ENCODE measurements around the gene PCDHGA12.
A peak's percentile ranks its signal among the peaks of the same experiment; 100 is the strongest.

PCDHGA12 gene

GRCh38 chr5:141475625-141476131, 45.4 kb downstream of the PCDHGA12 start, which contains the start of gene PCDHGC3:
Gene PCDHGC3 (plus strand): TSS chr5:141475966. CDS start chr5:141476117, 151 bp downstream.
- H3K9me3 Mint-ChIP-seq, result no peaks in the 10 kb centered on the region
- no peaks in the 10 kb centered on the region for H3K36me3 Mint-ChIP-seq
- H3K4me3 Mint-ChIP-seq, result peak within 1 kb of the TSS; percentile 94
- H3K4me1 Mint-ChIP-seq, result peaks cover 33% of the 10 kb centered on the region
- H3K27me3 Mint-ChIP-seq, result peaks cover 45% of the 10 kb centered on the region
- peak; percentile 93 for ATAC-seq
- H3K27ac Mint-ChIP-seq, result peak within 1 kb of the TSS; percentile 76

- Mint-ChIP-seq H3K36me3 (no peaks in the 10 kb centered on the region), H3K4me1 (peaks cover 33% of the 10 kb centered on the region), H3K27ac (peak overlapping the region; percentile 76), H3K27me3 (peaks cover 51% of the 10 kb centered on the region), H3K9me3 (no peaks in the 10 kb centered on the region), H3K4me3 (peak overlapping the region; percentile 94)
- peak; percentile 35 for ATAC-seq
Observed at GRCh38 chr5:141476132-141476911, 46.0 kb downstream of the PCDHGA12 start.

GRCh38 chr5:141477044-141477575, 46.8 kb downstream of the PCDHGA12 start:
- no peak for ATAC-seq
- Mint-ChIP-seq H3K4me3 (peak overlapping the region; percentile 94), H3K27me3 (peaks cover 54% of the 10 kb centered on the region), H3K4me1 (peaks cover 33% of the 10 kb centered on the region), H3K36me3 (no peaks in the 10 kb centered on the region), H3K27ac (no peak overlapping the region), H3K9me3 (no peaks in the 10 kb centered on the region)

GRCh38 chr5:141477815-141478214, 47.5 kb downstream of the PCDHGA12 start:
- no peak for ATAC-seq
- Mint-ChIP-seq H3K4me1 (peaks cover 33% of the 10 kb centered on the region), H3K27me3 (peaks cover 61% of the 10 kb centered on the region), H3K9me3 (no peaks in the 10 kb centered on the region), H3K4me3 (peak overlapping the region; percentile 94), H3K36me3 (no peaks in the 10 kb centered on the region), H3K27ac (no peak overlapping the region)

GRCh38 chr5:141478321-141478945, 48.1 kb downstream of the PCDHGA12 start:
- Mint-ChIP-seq H3K4me3 (no peak overlapping the region), H3K27me3 (peaks cover 67% of the 10 kb centered on the region), H3K9me3 (no peaks in the 10 kb centered on the region), H3K36me3 (no peaks in the 10 kb centered on the region), H3K4me1 (peaks cover 33% of the 10 kb centered on the region), H3K27ac (no peak overlapping the region)
- ATAC-seq, result no peak

- H3K4me1 Mint-ChIP-seq, result peaks cover 43% of the 10 kb centered on the region
- no peak overlapping the region for H3K4me3 Mint-ChIP-seq
- H3K27ac Mint-ChIP-seq, result no peak overlapping the region
- peaks cover 77% of the 10 kb centered on the region for H3K27me3 Mint-ChIP-seq
- ATAC-seq, result no peak
- H3K9me3 Mint-ChIP-seq, result no peaks in the 10 kb centered on the region
- H3K36me3 Mint-ChIP-seq, result no peaks in the 10 kb centered on the region
Observed at GRCh38 chr5:141479776-141480175, 49.5 kb downstream of the PCDHGA12 start.
